ENCODE results near the gene SERPINB1.
A peak's percentile ranks its signal among the peaks of the same experiment; 100 is the strongest.

The SERPINB1 gene

DNA sequence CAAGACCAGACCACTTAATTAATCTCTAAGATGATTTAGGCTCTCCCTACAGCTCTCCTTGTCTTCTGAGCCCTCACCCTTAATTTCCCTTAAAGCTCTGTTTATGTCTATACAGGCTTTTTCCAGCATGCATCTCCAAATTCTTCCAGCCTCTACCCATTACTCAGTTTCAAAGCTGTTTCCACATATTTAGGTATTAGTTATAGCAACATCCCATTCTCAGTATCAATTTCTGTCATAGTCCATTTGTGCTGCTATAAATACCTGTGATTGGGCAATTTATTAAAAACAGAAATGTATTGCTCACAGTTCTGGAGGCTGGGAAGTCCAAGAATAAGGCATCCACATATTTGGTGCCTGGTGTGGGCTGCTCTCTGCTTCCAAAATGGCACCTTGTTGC, 2.3 kb upstream of the SERPINB1 start:
- no peaks in the 10 kb centered on the region for H3K27me3 ChIP-seq (replicated peaks)
- H3K36me3 ChIP-seq (replicated peaks) = no peaks in the 10 kb centered on the region
- in situ Hi-C loops (cut with HindIII; ENCODE audit: low pct_ligation_motif_present, low sequenced_read_pairs) = no loop called here
- TF ChIP-seq, protein P1, sequence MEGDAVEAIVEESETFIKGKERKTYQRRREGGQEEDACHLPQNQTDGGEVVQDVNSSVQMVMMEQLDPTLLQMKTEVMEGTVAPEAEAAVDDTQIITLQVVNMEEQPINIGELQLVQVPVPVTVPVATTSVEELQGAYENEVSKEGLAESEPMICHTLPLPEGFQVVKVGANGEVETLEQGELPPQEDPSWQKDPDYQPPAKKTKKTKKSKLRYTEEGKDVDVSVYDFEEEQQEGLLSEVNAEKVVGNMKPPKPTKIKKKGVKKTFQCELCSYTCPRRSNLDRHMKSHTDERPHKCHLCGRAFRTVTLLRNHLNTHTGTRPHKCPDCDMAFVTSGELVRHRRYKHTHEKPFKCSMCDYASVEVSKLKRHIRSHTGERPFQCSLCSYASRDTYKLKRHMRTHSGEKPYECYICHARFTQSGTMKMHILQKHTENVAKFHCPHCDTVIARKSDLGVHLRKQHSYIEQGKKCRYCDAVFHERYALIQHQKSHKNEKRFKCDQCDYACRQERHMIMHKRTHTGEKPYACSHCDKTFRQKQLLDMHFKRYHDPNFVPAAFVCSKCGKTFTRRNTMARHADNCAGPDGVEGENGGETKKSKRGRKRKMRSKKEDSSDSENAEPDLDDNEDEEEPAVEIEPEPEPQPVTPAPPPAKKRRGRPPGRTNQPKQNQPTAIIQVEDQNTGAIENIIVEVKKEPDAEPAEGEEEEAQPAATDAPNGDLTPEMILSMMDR (IDR thresholded peaks at IDR 0.05; ENCODE audit: low read depth, low read length, missing control alignments) = no peak
- DNase-seq = no peak
- H3K27ac ChIP-seq = no peak overlapping the region
- no peak overlapping the region for H3K4me3 ChIP-seq (ENCODE audit: low read depth, low read length)

DNA sequence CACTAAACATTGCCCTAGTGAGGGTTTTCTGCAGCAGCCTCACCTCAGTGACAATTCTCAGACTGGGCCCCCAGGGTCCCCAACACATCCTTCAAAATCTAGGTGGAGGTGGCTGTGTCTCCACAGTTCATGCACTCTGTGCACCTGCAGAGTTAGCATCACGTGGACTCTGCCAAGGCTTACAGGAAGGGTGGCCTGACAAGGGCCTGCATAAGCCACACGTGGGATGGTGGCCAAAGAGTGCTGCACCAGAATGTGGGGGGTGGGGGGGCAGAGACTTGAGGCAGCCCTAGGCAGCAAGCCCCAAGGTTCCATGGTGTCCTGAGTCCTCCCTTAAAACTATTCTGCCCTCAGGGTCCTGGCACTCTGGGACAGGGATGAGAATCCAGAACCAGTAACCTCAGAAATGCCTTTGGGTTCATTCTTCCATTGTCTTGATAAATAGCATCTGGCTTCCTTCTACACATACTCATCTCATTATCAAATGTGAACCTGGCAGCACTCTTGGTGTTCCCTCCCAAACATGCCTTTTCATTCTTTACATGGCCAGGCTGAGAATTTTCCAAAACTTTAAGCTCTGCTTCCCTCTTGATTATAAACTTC, 1.6 kb upstream of the SERPINB1 start:
- no peak for DNase-seq
- in situ Hi-C loops (cut with HindIII; ENCODE audit: low pct_ligation_motif_present, low sequenced_read_pairs) = no loop called here
- Histone ChIP-seq H3K4me3 (ENCODE audit: low read depth, low read length) (no peak overlapping the region), H3K27me3 (replicated peaks) (no peaks in the 10 kb centered on the region), H3K27ac (no peak overlapping the region), H3K36me3 (replicated peaks) (no peaks in the 10 kb centered on the region)
- TF ChIP-seq, protein P1 (IDR thresholded peaks at IDR 0.05; ENCODE audit: low read depth, low read length, missing control alignments) = no peak

GRCh38 chr6:2842139-2842552, 483 bp upstream of the SERPINB1 start:
- no peaks in the 10 kb centered on the region for H3K27me3 ChIP-seq (replicated peaks)
- peak overlapping the region; percentile 85 for H3K27ac ChIP-seq
- TF ChIP-seq, protein P1 (IDR thresholded peaks at IDR 0.05; ENCODE audit: low read depth, low read length, missing control alignments) = no peak
- H3K4me3 ChIP-seq (ENCODE audit: low read depth, low read length) = peak overlapping the region; percentile 53
- DNase-seq = no peak
- peaks cover 4% of the 10 kb centered on the region for H3K36me3 ChIP-seq (replicated peaks)
- in situ Hi-C loops (cut with HindIII; ENCODE audit: low pct_ligation_motif_present, low sequenced_read_pairs) = no loop called here

DNA sequence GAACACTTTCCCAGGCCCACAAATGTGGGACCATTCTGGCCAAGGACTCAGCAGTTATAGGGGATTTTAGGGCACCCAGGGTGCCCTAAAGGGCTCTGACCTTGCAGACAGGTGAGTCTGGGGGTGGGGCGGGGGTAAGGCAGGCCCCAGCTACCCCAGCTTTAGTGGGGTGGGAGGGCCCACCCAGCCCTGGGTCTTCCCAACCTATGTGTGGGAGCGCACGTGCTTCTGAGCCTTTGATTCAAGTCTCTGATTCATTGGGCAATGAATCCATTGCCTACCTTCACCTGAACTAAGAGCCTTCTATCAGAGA, 958 bp downstream of the SERPINB1 start:
- peak overlapping the region; percentile 85 for H3K27ac ChIP-seq
- DNase-seq = no peak
- peaks cover 4% of the 10 kb centered on the region for H3K36me3 ChIP-seq (replicated peaks)
- no peaks in the 10 kb centered on the region for H3K27me3 ChIP-seq (replicated peaks)
- in situ Hi-C loops (cut with HindIII; ENCODE audit: low pct_ligation_motif_present, low sequenced_read_pairs) = no loop called here
- H3K4me3 ChIP-seq (ENCODE audit: low read depth, low read length) = peak overlapping the region; percentile 53
- TF ChIP-seq, protein P1 (IDR thresholded peaks at IDR 0.05; ENCODE audit: low read depth, low read length, missing control alignments) = no peak

- TF ChIP-seq, protein P1 (IDR thresholded peaks at IDR 0.05; ENCODE audit: low read depth, low read length, missing control alignments) = no peak
- in situ Hi-C loops (cut with HindIII; ENCODE audit: low pct_ligation_motif_present, low sequenced_read_pairs) = no loop called here
- no peaks in the 10 kb centered on the region for H3K27me3 ChIP-seq (replicated peaks)
- H3K4me3 ChIP-seq (ENCODE audit: low read depth, low read length) = no peak overlapping the region
- DNase-seq = no peak
- H3K27ac ChIP-seq = no peak overlapping the region
- peaks cover 4% of the 10 kb centered on the region for H3K36me3 ChIP-seq (replicated peaks)
Measured at GRCh38 chr6:2839982-2840748, 1.5 kb downstream of the SERPINB1 start.
